WERI-Rb-1 (cell line): ENCODE data around the gene PLK2.

ENCODE experiments used
- DNase-seq: peaks from one replicate; pipeline ENCODE4 v3.0.0-alpha.2; 2020
- H3K27ac ChIP-seq: fragments of 250-450 bp; sonication (Bioruptor Pico); 2 replicates; pipeline ENCODE4 v1.5.1; 2020; ENCODE audit warnings: mild to moderate bottlenecking, moderate library complexity
- H3K27me3 ChIP-seq: fragments of 250-450 bp; sonication (Bioruptor Pico); 2 replicates; pipeline ENCODE4 v1.5.1; 2021; ENCODE audit warnings: mild to moderate bottlenecking, low read depth, moderate library complexity; ENCODE audit not compliant: insufficient read depth, severe bottlenecking
- H3K36me3 ChIP-seq: fragments of 250-450 bp; sonication (Bioruptor Pico); 2 replicates; pipeline ENCODE4 v1.5.1; 2020; ENCODE audit warnings: mild to moderate bottlenecking, moderate library complexity
- H3K4me3 ChIP-seq: 2 replicates; pipeline ENCODE4 v1.5.1; 2011; ENCODE audit warnings: low read depth, mild to moderate bottlenecking, control low read depth, low read length
- H3K9me3 ChIP-seq: fragments of 250-450 bp; sonication (Bioruptor Pico); 2 replicates; pipeline ENCODE4 v1.5.1; 2021; ENCODE audit warnings: mild to moderate bottlenecking, moderate library complexity; ENCODE audit not compliant: severe bottlenecking
- TF ChIP-seq, protein P1 (sequence below): IDR thresholded peaks from 2 replicates; pipeline ENCODE4 v1.5.1; 2011; ENCODE audit warnings: low read depth, mild to moderate bottlenecking, control low read depth, inconsistent platforms, low read length

The PLK2 gene

DNA sequence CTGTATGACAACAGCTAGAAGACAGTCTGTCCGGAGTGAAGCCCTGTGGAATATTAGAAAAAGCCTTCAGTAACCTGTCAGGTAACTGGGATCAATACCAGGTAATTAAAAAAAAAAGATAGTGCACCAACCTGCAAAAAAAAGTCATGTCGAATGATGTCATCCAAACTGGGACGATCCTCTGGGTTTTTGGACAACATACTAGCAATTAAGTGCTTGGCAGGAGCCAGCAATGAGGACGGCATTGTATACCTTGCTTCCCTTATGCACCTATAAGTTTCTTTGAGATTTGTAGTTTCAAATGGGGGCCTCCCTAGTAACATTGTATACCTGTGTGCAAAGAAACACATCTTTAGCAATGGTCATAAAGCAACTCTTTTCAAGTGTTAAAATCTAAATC, 2.8 kb downstream of the PLK2 start:
- no peaks in the 10 kb centered on the region for H3K27me3 ChIP-seq
- peaks cover 13% of the 10 kb centered on the region for H3K36me3 ChIP-seq
- H3K4me3 ChIP-seq = no peak overlapping the region
- no peaks in the 10 kb centered on the region for H3K9me3 ChIP-seq
- no peak for DNase-seq
- TF ChIP-seq, protein P1, sequence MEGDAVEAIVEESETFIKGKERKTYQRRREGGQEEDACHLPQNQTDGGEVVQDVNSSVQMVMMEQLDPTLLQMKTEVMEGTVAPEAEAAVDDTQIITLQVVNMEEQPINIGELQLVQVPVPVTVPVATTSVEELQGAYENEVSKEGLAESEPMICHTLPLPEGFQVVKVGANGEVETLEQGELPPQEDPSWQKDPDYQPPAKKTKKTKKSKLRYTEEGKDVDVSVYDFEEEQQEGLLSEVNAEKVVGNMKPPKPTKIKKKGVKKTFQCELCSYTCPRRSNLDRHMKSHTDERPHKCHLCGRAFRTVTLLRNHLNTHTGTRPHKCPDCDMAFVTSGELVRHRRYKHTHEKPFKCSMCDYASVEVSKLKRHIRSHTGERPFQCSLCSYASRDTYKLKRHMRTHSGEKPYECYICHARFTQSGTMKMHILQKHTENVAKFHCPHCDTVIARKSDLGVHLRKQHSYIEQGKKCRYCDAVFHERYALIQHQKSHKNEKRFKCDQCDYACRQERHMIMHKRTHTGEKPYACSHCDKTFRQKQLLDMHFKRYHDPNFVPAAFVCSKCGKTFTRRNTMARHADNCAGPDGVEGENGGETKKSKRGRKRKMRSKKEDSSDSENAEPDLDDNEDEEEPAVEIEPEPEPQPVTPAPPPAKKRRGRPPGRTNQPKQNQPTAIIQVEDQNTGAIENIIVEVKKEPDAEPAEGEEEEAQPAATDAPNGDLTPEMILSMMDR = no peak
- no peak overlapping the region for H3K27ac ChIP-seq

DNA sequence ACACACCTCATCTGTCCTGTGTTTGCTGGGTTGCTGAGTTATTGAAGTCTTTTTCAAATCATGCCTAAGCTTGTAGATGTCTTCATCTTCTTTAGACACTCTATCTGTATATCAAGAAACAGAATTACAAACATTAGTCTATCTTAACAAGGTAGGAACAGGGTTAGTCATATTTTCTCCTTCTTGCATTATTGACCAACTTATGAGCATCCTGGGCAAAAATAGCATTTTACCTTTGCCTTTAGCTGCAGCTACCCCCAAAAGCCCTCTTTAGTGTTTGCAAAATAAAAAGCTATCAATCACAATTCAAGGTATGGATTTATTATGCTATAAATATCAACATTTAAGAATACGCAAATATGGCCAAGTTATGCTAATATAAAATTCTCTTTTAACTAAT, 3.4 kb downstream of the PLK2 start:
- TF ChIP-seq, protein P1 = no peak
- Histone ChIP-seq H3K36me3 (peaks cover 13% of the 10 kb centered on the region), H3K9me3 (no peaks in the 10 kb centered on the region), H3K4me3 (no peak overlapping the region), H3K27me3 (no peaks in the 10 kb centered on the region), H3K27ac (no peak overlapping the region)
- DNase-seq = no peak

DNA sequence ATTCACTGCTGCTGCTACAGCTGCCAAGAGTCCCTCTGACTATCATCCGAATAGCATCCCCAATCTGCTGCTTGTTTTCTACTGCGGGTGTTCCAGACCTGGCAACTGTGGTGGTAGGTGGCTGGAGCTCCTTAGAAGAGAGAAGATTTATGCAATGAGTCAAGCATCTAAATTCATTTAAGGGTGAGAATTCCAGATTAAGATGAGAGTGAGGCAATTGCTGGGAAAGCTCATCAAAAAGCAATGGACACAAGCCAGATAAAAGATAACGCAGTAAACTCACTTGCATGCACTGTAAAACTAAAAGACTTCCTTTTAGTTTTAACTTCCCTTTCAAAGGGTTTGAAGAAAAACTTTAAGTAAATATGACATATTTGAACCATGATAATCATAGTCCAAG, 3.9 kb downstream of the PLK2 start:
- TF ChIP-seq, protein P1 = no peak
- Histone ChIP-seq H3K27ac (no peak overlapping the region), H3K27me3 (no peaks in the 10 kb centered on the region), H3K4me3 (no peak overlapping the region), H3K9me3 (no peaks in the 10 kb centered on the region), H3K36me3 (peaks cover 13% of the 10 kb centered on the region)
- DNase-seq = no peak

DNA sequence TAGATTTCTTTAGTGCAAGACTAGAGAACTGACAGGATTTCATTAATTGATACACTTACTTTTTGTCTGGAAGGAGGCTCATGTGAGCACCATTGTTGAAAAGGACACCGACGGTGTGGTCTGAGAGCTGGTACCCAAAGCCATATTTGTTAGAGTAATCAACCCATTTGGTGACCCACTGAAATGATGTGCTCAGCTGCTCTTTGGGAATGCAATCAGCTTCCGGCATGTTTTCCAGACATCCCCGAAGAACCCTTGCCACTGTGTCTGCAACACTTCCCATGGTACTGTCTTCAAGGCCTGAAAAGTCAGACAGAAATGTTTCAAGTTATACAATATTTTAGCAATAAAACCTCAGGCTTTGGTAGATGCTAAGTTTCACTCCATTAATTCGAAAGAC, 4.4 kb downstream of the PLK2 start:
- Histone ChIP-seq H3K4me3 (no peak overlapping the region), H3K27me3 (no peaks in the 10 kb centered on the region), H3K9me3 (no peaks in the 10 kb centered on the region), H3K36me3 (peaks cover 13% of the 10 kb centered on the region), H3K27ac (no peak overlapping the region)
- no peak for DNase-seq
- TF ChIP-seq, protein P1 = no peak

DNA sequence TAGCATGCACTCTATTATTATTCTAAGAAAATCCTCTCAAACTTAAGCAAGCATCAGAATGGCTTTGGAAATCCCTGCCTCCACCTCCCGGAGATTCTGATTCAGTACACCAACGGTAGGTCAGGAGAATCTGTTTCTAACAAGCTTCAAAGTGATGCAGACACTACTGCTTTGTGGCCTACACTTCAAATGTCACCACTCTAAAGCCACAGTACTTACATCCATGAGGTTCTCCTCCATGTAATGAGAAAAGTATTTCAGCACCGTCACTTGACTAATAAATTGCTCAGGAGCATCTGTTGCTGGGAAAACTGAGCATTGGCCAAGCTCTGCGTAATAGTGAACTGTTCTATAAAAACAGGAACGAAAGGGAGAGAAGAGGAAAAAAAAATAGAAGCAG, 4.8 kb downstream of the PLK2 start:
- Histone ChIP-seq H3K27ac (no peak overlapping the region), H3K27me3 (no peaks in the 10 kb centered on the region), H3K4me3 (no peak overlapping the region), H3K36me3 (peaks cover 13% of the 10 kb centered on the region), H3K9me3 (no peaks in the 10 kb centered on the region)
- DNase-seq = no peak
- TF ChIP-seq, protein P1 = no peak

DNA sequence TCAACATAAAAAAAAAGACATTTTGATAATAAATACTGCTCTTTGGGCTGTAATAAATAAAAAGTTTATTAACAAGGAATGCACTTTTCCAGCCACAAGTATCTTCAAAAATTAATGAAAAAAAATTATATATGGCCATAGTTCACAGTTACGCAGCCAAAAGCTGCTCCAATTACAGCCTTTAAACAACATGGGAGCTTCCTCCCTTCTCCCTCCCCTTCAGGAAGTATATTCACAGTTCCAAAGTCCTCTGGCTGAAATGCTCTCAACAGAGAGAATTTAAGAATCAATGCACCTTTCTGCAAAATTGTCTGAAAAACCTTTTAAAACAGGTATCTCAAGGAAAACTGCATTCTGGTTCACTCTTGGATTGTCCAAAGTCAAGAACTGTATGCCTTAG, 5.9 kb downstream of the PLK2 start:
- Histone ChIP-seq H3K36me3 (peaks cover 13% of the 10 kb centered on the region), H3K4me3 (no peak overlapping the region), H3K9me3 (no peaks in the 10 kb centered on the region), H3K27ac (no peak overlapping the region), H3K27me3 (no peaks in the 10 kb centered on the region)
- TF ChIP-seq, protein P1 = no peak
- DNase-seq = no peak
